PC-3 (cell line): Measurements from ENCODE around the gene RFTN2.
"Not testable (repeated sequence)": the region's sequence is repeated elsewhere in the genome, so short reads cannot be mapped to it uniquely, and the experiment has no call there.

Source experiments
- CTCF ChIP-seq: fragments of 300-600 bp; sonication (generic); conservative IDR thresholded peaks from 2 replicates; pipeline ENCODE4 v1.5.1; 2017; ENCODE audit warnings: antibody characterized with exemption, low read depth, mild to moderate bottlenecking, low read length
- EZH2phosphoT487 ChIP-seq: fragments of 300-600 bp; sonication (generic); IDR thresholded peaks from 2 replicates; pipeline ENCODE4 v1.6.1; 2018; ENCODE audit warnings: mild to moderate bottlenecking, antibody characterized with exemption, low read length, borderline replicate concordance

GRCh38 chr2:197695971-197696370 lies 20.6 kb upstream of the RFTN2 start:
- TF ChIP-seq CTCF, EZH2phosphoT487: not testable (repeated sequence)
